ENCODE data around the gene CCL11.

DNA sequence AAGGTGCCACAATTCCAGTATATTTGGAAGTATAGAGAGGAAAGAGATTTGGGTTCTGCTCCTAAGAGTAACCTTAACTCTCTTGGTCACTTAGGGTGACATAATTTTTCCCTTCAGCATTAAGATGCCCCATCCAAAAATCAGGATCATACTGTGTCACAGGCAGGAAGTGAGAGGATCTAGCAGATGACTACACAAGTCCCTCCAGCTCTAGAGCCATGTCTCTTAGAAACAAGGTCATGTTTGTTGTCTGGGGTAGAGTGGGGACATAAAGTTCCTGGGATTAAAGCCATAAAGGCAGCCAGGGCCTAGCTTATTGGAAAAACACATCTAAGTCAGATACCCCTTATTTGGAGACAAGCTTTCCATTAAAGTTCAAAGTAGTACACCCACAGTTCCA, 36.4 kb downstream of the CCL11 start:
- TF ChIP-seq, protein P1, sequence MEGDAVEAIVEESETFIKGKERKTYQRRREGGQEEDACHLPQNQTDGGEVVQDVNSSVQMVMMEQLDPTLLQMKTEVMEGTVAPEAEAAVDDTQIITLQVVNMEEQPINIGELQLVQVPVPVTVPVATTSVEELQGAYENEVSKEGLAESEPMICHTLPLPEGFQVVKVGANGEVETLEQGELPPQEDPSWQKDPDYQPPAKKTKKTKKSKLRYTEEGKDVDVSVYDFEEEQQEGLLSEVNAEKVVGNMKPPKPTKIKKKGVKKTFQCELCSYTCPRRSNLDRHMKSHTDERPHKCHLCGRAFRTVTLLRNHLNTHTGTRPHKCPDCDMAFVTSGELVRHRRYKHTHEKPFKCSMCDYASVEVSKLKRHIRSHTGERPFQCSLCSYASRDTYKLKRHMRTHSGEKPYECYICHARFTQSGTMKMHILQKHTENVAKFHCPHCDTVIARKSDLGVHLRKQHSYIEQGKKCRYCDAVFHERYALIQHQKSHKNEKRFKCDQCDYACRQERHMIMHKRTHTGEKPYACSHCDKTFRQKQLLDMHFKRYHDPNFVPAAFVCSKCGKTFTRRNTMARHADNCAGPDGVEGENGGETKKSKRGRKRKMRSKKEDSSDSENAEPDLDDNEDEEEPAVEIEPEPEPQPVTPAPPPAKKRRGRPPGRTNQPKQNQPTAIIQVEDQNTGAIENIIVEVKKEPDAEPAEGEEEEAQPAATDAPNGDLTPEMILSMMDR (conservative IDR thresholded peaks at IDR 0.05; ENCODE audit: low read depth in 2 of 2), result no peak
- no peak for TF ChIP-seq EZH2 (IDR thresholded peaks at IDR 0.05; ENCODE audit: low read depth, unreplicated experiment)
- TF ChIP-seq POLR2AphosphoS5 (IDR thresholded peaks at IDR 0.05; ENCODE audit: low read depth), result no peak
- TF ChIP-seq EZH2phosphoT487 (IDR thresholded peaks at IDR 0.05; ENCODE audit: unreplicated experiment), result no peak
- TF ChIP-seq CREB1 (CRISPR knock-in tag; IDR thresholded peaks at IDR 0.05; ENCODE audit: low read depth), result no peak
